Measurements from ENCODE around the gene PDE4D. TPM values are rescaled to one million over a fixed set of nuclear protein-coding genes. Genes with fewer than 3 reads are reported as not detected.

PDE4D gene
- total RNA-seq, 1 experiment from 2014 or later = 2.4 TPM

GRCh38 chr5:58985311-58985710 is 908.2 kb downstream of the PDE4D start:
- H3K4me3 ChIP-seq (ENCODE audit: low read depth in 2 of 2, low read length in 2 of 2) = no peak overlapping the region
- no peak for ATAC-seq
- ChIA-PET POLR2A (no interaction called here), CTCF (no interaction called here)
- DNase-seq (ENCODE audit: low read depth, low spot score) = no peak
- in situ Hi-C loops (cut with HindIII; ENCODE audit: low pct_unique_long_range_greater_than_20kb, low sequenced_read_pairs) (no loop called here), intact Hi-C loops (cut with micrococcal nuclease; ENCODE audit: unreplicated experiment) (no loop called here)
- no peaks in the 10 kb centered on the region for H3K36me3 ChIP-seq (ENCODE audit: control insufficient read depth, insufficient read depth, low read length)
- H3K27ac ChIP-seq (ENCODE audit: low read length) = no peak overlapping the region
- H3K4me1 ChIP-seq (ENCODE audit: control insufficient read depth, insufficient read depth, low read length) = no peaks in the 10 kb centered on the region
- no peaks in the 10 kb centered on the region for H3K9me3 ChIP-seq (ENCODE audit: control insufficient read depth, insufficient read depth, low read depth, low read length)
- BruUV-seq (replicated peaks) = no TSS peak
- H3K27me3 ChIP-seq (ENCODE audit: control insufficient read depth, insufficient read depth, low read length) = no peaks in the 10 kb centered on the region
- TF ChIP-seq TCF7L2 (IDR thresholded peaks at IDR 0.05; ENCODE audit: low read depth, low read length) (no peak), REST (IDR thresholded peaks at IDR 0.05; ENCODE audit: insufficient read depth in 1 of 2, low read depth in 2 of 2, low read length in 1 of 2) (no peak), SIN3A (IDR thresholded peaks at IDR 0.05; ENCODE audit: borderline replicate concordance, insufficient read depth, low read depth, low read length) (no peak), CTCF (IDR thresholded peaks at IDR 0.05) (no peak), POLR2AphosphoS5 (IDR thresholded peaks at IDR 0.05; ENCODE audit: low read depth, low read length) (no peak)

GRCh38 chr5:58983526-58984452 is 909.7 kb downstream of the PDE4D start:
- ChIA-PET CTCF (no interaction called here), POLR2A (no interaction called here)
- no TSS peak for BruUV-seq (replicated peaks)
- Histone ChIP-seq H3K4me3 (ENCODE audit: low read depth in 2 of 2, low read length in 2 of 2) (no peak overlapping the region), H3K27me3 (ENCODE audit: control insufficient read depth, insufficient read depth, low read length) (no peaks in the 10 kb centered on the region), H3K36me3 (ENCODE audit: control insufficient read depth, insufficient read depth, low read length) (no peaks in the 10 kb centered on the region), H3K4me1 (ENCODE audit: control insufficient read depth, insufficient read depth, low read length) (no peaks in the 10 kb centered on the region), H3K9me3 (ENCODE audit: control insufficient read depth, insufficient read depth, low read depth, low read length) (no peaks in the 10 kb centered on the region), H3K27ac (ENCODE audit: low read length) (no peak overlapping the region)
- in situ Hi-C loops (cut with HindIII; ENCODE audit: low pct_unique_long_range_greater_than_20kb, low sequenced_read_pairs) = no loop called here
- TF ChIP-seq POLR2AphosphoS5 (IDR thresholded peaks at IDR 0.05; ENCODE audit: low read depth, low read length) = no peak
- no peak for TF ChIP-seq SIN3A (IDR thresholded peaks at IDR 0.05; ENCODE audit: borderline replicate concordance, insufficient read depth, low read depth, low read length)
- no peak for TF ChIP-seq CTCF (IDR thresholded peaks at IDR 0.05)
- TF ChIP-seq TCF7L2 (IDR thresholded peaks at IDR 0.05; ENCODE audit: low read depth, low read length) = no peak
- no peak for TF ChIP-seq REST (IDR thresholded peaks at IDR 0.05; ENCODE audit: insufficient read depth in 1 of 2, low read depth in 2 of 2, low read length in 1 of 2)
- intact Hi-C loops (cut with micrococcal nuclease; ENCODE audit: unreplicated experiment) = no loop called here
- no peak for DNase-seq (ENCODE audit: low read depth, low spot score)
- no peak for ATAC-seq
